GM18873 (cell line): ENCODE results near the gene MED22.
"Not testable (repeated sequence)": the region's sequence is repeated elsewhere in the genome, so short reads cannot be mapped to it uniquely, and the experiment has no call there.

Experiments used
- ATAC-seq: cut with Tn5 transposase; IDR thresholded peaks from one replicate; pipeline ENCODE4 v1.9.1; 2021; ENCODE audit warnings: mild to moderate bottlenecking, moderate library complexity, moderate number of reproducible peaks; ENCODE audit not compliant: unreplicated experiment, low FRiP score

Gene MED22

DNA sequence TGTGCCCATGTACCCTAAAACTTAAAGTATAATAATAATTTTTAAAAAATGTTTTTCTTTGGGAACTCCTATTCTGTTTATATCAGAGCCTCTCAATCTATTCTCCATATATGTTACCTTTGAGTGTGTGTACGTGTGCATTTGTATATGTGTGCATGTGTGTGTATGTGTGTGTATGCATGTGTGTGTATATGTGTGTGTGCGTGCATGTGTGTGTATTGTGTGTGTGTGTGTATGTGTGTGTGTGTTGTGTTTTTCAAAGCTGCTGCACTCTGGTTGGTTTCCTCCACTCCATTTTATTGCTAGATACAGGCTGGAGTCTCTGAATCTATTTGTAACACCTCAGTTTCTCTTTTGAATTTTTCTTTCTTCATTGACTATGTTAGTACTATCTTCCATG is 31.9 kb downstream of the MED22 start:
- no peak for ATAC-seq

GRCh38 chr9:133309608-133310007 is 38.3 kb downstream of the MED22 start:
- ATAC-seq, result no peak

GRCh38 chr9:133307301-133307700 is 40.6 kb downstream of the MED22 start:
- no peak for ATAC-seq

DNA sequence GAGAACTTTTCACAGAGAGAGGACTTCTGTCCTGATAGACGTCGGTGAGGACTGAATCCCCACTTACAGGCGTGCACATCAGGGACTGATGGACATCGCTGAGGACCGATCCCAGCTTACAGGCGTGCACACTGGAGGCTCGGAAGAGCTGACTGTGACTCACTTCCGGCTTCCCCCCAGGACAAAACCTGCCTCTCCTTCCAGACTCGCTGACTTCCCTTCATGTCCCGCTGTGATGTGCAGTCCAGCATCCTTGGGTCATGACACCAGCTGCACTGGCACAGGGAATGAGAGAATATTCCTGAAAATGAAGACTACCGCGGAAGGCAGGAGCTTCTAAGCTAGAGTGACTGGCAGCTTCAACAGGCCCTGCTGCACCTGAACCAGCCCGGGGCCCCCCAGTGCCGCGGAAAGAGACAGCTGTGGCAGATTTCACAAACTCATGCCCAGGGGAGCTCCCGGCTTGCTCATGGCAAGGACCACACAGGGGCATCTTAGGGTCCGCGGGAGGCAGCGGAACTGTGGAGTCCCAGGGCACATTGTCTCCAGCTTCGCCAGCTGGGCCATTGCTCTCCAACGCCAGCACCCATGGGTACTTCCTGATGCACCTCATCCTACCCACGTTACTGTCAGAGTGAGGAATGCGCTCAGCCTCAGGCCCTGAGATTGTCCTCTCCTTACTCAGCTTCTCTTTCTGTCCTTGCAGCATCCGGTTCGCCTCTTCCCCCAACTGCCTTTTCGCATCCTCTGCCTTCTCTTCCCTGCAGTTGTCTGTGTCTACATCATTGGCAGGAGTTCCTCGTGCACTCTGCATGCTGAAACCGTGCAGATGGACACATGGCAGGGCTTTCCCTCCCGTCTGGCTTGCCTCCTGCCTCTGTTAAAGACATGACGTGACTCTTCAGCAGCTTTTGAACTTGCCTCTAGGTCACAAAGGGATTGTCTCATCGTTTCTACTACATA is 41.4 kb downstream of the MED22 start:
- ATAC-seq, result no peak

GRCh38 chr9:133305731-133306130 is 42.2 kb downstream of the MED22 start:
- ATAC-seq, result no peak

GRCh38 chr9:133304477-133305377 is 43.2 kb downstream of the MED22 start:
- ATAC-seq, result no peak

- ATAC-seq, result no peak
These were observed 43.8 kb downstream of the MED22 start for GRCh38 chr9:133304158-133304470.

DNA sequence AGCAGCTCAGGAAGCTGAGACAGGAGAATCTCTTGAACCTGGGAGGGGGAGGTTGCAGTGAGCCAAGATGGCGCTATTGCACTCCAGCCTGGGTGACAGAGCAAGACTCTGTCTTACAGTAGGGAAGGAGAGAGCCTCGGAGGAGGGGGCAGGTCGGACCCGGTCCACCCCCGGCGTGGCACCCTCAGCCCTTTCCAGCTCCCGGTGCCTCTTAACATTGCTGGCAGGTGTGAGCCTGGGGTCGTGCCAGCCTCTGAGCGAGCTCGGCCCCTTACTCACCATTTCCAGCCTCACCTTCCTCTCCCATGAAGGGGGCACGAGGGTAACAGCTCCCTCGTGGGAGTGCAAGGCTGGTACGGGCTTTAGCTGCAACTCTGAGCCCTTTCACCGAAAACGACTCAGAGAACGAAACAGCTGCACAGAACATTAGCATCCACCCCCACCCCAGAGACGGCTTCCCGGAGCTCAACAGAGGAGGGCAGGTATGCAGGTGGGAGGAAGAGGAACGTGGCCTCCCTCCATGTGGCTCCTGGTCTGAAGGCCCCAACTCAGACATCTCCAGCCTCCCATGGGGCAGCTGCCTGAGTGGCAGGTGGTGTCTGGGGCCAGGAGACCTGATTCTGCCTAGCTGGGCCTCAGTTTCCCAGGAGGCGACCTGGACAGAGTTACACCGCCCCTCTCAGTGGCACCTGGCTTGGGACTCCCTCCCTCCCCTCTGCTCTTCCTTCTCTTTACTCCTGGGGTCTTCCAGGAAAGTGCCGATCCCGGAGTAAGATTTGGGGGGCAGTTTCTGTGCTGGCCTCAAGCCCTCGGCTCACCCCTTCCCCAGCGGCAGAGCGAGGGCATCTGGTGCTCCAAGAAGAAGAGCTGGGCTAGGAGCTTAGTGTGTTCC is 44.4 kb downstream of the MED22 start:
- ATAC-seq, result no peak

DNA sequence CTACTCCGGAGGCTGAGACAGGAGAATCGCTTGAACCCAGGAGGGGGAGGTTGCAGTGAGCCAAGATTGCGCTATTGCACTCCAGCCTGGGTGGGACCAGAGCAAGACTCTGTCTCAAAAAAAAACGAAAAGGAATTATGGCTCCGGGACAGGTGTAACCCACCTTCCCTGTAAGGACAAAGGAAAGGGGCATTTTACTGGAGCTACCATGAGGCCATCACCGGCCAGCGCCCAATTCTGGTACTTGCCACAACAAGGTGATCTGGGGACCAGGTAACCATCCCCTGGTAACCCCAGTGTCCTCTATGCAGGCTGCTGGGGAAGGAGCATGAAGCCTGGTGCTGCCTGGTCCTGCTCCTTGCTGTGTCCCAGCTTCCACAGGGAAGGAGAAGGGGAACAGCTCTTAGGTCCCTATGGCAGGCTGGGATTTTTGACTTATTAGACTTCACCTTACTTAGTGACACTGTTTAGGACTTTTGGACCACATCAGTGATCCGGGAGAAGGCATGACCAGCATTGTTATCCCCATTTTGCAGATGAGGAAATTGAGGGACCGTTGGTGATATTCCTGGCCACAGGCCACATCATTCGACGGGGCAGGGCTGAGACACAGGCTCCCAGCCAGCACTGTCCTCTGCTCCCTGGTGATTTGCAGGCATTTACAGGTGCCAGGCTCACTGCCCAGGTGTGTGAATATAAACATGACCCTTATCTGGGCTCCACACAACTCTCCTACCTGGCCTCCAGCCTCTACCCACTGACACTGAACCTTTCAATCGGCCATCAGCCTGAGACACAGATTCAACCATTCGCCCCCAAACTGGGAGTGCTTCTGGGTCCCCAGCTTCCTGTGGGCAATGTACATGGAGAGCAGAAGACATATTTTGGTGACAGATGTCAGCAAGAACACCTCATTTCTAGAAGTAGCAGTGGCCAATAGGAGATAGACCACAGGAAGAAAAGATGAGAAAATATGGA is 46.4 kb downstream of the MED22 start:
- no peak for ATAC-seq

DNA sequence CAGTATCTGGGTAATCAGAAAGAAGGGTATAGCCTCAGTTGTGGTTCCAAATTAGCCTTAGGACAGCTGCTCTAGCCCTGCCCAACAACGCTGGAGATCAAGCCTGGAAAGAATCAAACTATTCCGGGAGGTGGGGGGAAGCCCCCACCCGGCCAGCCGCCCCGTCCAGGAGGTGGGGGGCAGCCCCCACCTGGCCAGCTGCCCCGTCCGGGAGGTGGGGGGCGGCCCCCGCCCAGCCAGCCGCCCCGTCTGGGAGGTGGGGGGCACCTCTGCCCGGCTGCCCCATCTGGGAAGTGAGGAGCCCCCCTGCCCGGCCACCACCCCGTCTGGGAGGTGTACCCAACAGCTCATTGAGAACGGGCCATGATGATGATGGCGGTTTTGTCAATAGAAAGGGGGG is 47.9 kb downstream of the MED22 start:
- not testable (repeated sequence) for ATAC-seq

GRCh38 chr9:133294257-133294656 is 53.7 kb downstream of the MED22 start:
- ATAC-seq, result no peak

DNA sequence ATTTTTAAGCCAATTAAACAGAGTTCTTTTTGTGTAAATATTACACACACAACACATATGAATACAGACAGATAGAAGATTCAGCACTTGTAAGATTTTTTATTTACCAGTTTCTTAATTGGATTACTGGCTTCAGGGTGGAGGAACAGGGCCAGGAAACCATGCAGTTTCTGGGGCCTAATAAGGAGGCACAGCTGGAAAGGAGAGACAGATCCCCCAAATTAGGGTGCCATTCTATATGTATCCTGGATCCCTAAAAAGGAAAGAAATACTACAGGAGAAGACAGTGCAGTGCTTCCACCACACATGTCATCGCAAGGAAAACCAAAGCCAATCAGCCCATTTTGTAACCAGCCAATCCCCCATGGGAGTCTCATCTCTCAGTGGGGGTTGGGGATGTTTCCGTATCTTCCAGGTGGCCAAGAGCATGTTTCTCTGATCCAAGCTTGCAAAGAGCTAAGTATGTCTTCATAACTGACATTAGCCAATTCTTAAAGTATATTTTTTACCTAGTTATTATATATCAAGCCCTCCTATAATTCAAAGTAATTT is 57.1 kb downstream of the MED22 start:
- ATAC-seq, result no peak
